NCI-H2227 (cell line): Measurements from ENCODE around the gene AMTN.
"Not testable (repeated sequence)": the region's sequence is repeated elsewhere in the genome, so short reads cannot be mapped to it uniquely, and the experiment has no call there.

ENCODE experiments used
- DNase-seq: peaks from one replicate; lab custom pipeline; 2025; ENCODE audit not compliant: unreplicated experiment; lab: John Stamatoyannopoulos, UW

The AMTN gene, protein sequence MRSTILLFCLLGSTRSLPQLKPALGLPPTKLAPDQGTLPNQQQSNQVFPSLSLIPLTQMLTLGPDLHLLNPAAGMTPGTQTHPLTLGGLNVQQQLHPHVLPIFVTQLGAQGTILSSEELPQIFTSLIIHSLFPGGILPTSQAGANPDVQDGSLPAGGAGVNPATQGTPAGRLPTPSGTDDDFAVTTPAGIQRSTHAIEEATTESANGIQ

DNA sequence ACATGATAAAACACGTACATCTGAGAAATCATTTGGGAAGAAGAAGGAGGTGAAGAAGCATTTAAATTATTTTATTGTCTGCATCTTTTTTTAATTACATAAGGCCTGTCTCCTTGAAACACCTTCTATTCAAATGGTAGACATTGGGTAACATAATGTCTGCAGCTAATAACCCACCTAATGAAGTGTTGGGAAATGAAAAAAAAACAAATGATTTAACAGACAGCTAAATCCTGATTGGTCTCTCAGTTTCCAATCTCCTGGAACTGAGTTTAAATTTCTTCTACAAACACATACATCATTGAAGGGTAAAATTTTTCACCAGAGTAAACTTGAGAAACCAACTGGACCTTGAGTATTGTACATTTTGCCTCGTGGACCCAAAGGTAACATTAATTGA, at the start of gene AMTN:
Gene AMTN (plus strand): TSS at position 301 of the 400 bp plus-strand sequence. CDS start 209 bp downstream, outside the sequence.
- no peak for DNase-seq

DNA sequence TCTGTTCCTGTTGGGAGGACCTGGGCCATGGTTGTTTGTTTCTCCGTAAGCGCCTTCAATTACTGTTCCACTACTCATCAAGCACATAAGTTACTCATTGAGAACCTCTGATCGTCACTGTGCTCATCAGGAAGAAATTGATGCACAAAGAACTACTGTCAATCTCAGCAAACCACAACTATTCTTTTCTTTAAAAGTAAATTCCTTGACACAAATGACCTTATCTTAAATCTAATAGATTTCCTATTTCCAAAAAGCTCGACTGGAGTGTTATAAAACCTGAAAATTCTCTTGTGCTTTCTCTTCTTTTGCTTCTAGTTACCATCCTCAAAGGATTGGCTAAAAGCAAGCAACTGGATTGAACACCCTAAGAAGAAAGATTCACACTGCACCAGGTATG, 46.5 kb upstream of the AMTN start, which contains the start of gene MUC7:
Gene MUC7 (plus strand): TSS at position 301 of the 400 bp plus-strand sequence. CDS start 1,825 bp downstream, outside the sequence.
- DNase-seq = no peak

DNA sequence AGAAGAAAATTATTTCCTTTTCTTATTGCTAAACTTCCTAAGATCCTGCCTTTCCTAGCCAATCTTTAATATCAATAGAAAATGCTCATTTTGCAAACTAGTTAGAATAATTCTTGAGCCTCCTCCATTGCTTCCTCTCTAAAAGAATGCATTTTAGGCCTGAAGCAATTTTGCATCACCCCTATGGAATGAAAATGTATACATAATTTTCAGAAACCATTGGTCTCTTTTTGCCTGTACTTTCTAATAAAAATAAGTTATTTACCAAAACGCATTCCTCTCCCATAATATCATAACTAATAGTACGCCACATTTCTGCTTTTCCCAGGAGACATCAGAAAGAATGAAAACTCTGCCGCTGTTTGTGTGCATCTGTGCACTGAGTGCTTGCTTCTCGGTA, 44.7 kb upstream of the AMTN start:
- DNase-seq = no peak

DNA sequence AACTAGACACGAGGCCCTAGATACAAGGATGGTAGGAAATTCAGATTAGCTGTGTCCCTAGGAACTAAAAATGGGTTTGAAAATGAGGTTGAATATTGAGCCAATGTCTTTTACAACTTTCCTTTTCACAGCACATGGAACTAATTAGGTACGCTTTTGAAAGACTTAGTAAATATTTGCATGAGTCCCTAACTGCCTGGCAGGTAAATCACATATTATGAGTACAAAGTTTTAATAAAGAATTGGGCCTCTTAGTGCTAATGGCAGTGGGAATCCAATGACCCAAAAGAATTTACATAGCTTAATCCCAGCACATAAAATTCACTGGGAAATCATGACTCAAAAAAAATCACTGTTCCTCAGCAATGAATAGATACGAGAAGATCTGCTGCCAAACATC, 29.6 kb upstream of the AMTN start:
- no peak for DNase-seq

DNA sequence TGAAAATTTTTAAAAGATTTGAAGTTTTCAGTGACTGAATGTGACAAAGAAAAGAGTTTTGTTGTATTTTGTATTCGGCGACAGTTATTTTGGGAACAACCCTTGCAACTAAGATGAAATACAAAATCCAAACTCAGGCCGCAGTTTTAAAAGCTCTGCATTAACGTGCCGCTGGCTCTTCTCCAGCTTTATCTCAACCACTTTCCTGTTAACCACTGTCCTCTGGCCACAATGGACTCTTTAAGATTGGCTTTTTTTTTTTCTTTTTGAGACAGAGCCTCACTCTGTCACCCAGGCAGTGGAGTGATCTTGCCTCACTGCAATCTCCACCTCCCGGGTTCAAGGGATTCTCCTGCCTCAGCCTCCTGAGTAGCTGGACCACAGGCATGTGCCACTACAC, 22.1 kb upstream of the AMTN start:
- no peak for DNase-seq

DNA sequence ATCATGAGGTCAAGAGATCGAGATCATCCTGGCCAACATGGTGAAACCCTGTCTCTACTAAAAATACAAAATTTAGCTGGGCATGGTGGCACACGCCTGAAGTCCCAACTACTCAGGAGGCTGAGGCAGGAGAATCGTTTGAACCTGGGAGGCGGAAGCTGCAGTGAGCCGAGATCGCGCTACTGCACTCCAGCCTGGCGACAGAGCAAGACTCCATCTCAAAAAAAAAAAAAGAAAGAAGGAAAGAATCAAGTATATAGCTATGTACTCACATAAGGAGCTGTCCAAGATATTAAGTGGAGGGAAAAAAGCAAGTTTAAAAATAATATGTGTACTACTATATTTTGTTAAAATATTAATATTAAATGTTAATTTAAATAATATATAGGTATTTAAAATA, 16.5 kb upstream of the AMTN start:
- not testable (repeated sequence) for DNase-seq

DNA sequence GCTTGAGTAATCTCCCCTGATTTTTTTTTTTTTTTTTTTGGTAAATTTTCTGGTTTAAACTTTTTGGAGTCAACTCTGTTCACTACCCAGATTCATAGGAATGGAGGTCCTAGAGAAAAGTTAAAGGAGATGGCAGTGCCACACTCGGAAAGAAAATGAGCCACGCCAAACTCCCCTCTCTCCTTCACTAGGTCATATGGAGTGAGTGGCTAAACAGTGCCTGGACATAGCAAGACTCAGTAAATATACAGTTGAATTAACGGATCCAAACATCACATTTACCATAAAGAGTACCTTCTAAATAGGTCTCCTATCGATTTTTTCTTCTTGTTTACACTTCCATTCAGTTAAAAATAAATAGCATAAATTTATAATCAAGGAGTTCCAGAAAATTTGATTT, 13.6 kb upstream of the AMTN start:
- no peak for DNase-seq

DNA sequence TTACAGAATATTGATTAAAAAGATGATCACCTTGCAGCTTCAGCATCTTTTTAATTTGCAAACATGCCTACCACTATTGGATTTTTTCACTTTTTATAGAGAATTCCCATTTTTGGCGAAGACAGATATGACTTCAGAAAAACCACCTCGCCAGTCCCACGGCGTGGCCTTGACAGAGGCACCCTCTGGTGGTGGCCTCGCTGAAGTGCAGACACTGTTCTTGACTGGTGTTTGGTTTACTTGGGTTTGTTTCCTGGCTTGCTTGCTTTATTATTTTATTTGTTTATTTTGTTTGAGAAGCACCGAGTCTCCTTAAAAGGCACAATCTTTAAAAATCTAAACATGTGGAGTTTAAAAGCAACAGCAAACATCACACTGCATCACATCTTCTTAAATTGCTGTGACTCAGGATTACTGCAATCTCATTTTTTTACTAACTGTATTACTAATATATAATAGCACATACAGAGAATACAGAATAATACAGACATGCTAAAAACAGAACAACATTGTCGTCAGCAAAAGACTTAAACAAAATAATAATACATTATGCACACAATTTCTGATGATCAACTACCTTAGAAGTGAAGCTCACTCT, 13.1 kb upstream of the AMTN start:
- peak; percentile 2 for DNase-seq

DNA sequence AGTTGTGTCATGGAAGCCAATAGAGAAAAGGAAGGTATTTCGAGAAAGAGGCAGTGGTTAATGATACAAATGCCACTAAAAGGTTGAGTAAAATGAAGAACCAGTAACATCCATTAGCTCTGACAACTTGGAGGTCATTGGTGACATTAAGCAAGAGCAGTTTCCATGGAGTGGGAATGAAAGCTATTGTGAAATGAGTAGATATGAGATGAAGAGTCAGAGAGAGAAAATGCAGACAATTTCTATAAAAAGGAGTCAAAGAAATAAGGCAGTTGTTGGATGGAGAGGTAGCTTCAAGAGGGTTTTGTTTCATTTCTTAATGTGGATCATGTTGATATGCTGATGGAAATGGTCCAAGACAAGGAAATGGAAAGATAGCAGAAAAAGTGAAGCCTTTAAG, 9.6 kb upstream of the AMTN start:
- DNase-seq = no peak

DNA sequence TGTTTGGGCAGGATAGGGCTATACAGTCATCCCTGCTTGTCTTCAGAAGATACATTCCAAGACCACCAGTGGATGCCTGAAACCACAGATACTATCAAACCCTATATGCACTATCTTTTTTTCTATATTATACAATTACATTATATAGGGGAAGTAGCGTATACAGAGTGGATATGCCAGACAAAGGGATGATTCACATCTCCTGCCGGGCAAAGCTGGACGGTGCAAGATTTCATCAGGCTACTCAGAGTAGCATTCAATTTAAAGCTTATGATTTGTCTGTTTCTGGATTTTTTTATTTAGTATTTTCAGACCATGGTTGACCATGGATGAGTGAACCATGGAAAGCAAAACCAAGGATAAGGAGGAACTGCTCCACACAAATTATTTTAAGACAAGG, 7.0 kb upstream of the AMTN start:
- DNase-seq = no peak

DNA sequence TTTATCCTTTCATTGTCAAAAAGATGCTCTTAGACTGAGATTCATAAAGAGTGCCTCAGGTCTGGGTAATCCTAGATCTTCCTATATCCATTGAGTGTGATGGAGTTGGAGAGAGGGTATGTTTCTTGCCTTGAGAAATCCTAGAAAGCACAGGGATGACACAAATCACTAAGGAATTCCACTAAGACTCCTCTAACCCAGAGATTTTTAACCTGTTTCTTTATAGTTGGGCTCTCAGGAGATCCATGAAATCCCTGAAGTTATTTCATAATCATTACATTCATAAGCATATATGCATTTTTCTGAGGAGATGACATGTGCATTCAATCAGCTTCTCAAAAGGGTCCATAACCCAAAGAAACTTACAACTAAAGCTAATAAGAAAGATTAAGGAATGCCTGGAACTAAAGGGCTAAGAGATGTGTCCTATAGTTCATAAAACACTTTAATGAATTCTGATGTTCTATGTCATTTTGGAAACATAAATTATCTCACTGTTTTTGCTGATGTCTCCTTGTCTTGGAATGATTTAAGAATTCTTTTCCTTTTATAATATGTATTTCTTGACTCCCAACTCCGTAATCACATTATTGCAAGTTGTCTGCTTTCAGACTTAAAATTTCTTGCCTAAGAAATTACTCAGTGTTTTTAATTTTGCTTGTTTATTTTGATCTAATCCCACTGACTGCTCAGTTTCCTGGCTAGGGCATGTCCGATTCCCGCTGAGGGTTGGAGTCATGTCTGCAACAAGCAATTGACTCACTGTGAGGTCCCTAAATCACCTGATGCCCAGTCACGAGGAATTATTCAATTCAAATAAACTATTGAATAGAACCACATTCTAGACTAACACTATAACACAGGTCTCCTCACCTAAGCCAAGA, 2.8 kb upstream of the AMTN start:
- DNase-seq = no peak

DNA sequence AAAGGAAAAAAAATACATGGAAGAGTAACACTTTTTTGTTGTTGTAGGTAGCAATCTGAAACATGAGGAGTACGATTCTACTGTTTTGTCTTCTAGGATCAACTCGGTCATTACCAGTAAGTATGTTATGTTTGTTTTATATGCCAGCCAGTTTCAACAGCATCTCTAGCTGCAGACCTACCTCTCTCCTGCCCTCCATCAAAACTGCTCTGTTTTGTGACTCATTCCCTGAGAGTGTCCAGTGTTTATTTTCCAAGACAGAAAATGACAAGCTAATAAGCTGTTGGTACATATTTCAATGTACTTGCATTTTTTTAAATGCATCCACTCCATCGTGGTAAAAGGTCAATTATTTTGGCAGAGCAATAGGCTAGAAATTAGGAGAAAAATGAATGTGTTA, 347 bp downstream of the AMTN start:
- DNase-seq = no peak

DNA sequence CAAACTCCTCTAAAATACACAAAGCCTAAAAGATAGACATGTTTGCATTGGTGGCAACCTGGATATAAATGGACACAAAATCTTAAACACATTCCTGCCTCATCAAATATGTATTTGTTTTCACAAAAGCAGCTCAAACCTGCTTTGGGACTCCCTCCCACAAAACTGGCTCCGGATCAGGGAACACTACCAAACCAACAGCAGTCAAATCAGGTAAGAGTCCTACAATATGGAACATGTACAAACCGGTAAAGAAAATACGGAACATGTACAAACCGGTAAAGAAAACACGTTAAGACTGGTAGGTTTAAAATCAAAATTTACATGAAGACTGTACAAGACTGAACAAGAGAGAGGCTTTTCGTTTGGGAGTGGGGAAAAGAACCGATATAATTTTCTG, 4.3 kb downstream of the AMTN start:
- DNase-seq = no peak

DNA sequence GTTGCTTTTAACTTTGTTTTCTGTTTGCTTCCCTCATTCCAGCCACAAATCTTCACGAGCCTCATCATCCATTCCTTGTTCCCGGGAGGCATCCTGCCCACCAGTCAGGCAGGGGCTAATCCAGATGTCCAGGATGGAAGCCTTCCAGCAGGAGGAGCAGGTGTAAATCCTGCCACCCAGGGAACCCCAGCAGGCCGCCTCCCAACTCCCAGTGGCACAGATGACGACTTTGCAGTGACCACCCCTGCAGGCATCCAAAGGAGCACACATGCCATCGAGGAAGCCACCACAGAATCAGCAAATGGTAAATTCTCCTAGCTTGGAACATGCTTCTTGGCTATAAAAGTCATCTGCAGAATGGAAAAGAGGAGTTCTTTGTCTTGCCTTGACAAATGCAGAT, 12.6 kb downstream of the AMTN start:
- DNase-seq = no peak

DNA sequence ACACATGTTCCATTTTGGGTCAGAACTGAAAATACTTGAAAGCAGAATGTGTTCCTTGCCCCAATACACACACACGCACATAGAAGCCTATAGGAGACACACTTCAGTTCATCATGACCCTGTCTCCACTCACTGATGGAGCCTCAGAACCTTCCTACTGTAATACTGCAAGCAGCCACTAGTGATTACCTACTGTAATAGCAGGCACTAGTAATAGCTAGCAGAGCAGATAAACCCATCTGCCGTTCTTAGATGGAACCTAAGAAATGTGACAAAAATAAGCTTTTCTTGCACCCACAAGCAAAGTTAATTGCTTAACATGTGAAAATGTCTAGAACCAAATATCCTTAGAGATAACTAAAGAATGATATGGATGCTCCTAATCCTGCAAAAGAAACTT, 13.6 kb downstream of the AMTN start:
- no peak for DNase-seq

DNA sequence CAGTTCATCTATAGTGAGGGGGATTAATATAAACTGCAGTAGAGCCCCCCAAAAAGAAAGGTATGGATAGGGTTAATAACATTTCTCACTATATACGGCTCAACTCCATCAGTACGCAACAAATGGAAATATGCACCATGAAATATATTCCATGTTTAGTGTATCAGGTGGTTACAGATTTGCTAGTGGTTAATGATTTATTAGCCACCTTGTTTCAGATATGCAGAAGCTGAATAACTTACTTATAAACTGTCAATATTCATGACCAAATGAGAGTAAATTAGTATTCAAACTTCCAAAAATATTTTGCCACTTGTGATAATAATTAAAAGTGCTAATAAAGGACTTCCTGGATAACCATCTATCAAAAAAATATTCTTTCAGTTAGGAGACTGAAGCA, 14.8 kb downstream of the AMTN start:
- no peak for DNase-seq

DNA sequence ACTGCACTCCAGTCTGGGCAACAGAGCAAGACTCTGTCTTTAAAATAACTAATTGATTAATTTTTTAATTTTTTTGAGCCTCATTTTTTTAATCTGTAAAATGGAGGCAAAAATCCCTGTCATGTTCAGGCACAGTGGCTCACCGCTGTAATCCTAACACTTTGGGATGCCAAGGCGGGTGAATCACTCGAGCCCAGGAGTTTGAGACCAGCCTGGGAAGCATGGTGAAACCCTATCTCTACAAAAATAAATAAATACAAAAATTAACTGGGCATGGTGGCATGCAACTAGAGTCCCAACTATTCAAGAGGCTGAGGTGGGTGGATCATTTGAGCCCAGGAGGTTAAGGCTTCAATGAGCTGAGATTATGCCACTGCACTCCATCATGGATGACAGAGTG, 15.4 kb downstream of the AMTN start:
- no peak for DNase-seq

DNA sequence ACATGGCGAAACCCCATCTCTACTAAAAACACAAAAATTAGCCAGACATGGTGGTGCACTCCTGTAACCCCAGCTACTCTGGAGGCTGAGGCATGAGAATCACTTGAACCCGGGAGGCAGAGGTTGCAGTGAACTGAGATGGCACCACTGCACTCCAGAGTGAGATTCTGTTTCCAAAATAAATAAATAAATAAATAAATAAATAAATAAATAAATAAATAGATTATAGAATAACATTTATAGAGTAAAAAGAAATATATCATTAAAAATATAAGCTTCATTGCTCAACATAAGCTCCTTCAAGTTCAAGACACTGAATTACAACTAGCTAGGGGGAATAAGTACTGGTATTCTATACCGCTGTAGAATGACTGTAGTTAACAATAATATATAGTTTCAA, 16.5 kb downstream of the AMTN start:
- DNase-seq = not testable (repeated sequence)

DNA sequence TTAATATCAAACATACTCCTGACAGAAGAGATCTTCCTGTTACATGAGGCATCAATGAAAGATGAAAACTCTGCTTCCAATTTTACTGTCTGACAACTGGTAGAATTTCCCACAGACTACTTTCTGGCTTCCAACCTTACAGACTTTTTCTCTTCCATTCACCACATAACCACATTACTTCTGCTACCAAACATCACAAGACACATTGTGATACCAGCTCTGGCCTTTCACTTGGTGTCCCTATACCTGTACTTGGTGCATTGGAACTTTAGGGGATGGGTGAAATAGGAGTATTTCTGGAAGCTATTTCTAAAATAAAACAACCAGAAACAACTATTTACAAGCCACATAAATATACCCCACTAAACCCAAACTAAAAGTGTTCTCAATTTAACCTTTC, 20.5 kb downstream of the AMTN start:
- DNase-seq = no peak

DNA sequence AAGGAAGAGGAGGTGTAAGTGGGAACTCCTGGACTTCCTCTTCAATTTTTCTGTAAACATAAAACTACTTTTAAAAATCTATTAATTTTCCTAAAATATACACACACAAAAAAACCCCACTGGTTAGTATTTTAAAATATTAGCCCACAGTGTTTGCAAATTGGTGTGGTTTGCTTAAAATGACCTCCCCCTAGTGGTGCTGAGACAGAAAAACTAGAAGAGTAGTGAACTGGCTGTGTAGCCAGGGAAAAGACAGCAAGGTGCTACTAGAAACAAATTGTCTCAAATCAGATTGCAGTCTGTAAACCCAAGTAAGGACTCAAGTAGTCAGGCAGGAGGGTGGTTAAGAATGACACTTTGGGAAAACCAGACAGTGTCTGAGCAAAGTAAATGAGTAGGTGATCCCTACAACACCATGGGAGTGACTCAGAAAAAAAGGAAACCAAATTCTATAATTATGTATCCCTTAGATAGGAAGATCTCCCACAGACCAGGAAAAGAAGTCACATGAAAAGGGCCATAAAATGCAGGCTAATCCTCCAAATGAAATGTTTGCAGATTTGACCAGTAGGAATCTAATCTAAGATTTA, 26.0 kb downstream of the AMTN start:
- DNase-seq = no peak

DNA sequence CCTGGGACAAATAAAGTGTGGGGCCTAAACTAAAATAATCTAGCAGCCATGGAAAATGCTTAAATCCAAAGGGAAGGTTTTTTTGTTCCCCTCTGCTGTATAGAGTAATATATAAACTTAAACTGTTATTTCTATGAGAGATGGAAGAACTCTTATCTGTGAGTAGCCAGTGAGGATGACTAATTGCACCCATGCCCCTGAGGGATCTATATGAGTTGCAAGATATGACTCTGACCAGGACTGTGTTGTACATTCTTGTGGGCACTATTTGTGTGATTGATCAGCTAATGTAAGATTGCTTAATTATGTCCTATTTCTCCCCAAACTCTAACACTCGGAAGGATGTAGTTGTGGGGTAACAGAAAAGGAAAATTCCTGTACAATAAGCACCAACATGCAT, 38.5 kb downstream of the AMTN start:
- no peak for DNase-seq
